Peyer's patch (tissue), 4 donors: Measurements from ENCODE around the gene GOSR2.
"Not testable (repeated sequence)": the region's sequence is repeated elsewhere in the genome, so short reads cannot be mapped to it uniquely, and the experiment has no call there.

Experiments used
- CTCF ChIP-seq, 6 experiments: fragments of 450-650 bp in 4 of 6; fragments of 200-600 bp in 2 of 6; sonication (generic) in 1 of 6; IDR thresholded peaks; one replicate each; pipeline ENCODE4 v1.5.1; 2017 to 2019; ENCODE audit warnings: antibody characterized with exemption in 6 of 6, mild to moderate bottlenecking in 3 of 6, moderate library complexity in 1 of 6
- POLR2A ChIP-seq, 2 donors: fragments of 450-650 bp; IDR thresholded peaks; one replicate each; pipeline ENCODE4 v1.5.1; 2017; ENCODE audit warnings: antibody characterized with exemption in 2 of 2, mild to moderate bottlenecking in 2 of 2, moderate library complexity in 2 of 2

DNA sequence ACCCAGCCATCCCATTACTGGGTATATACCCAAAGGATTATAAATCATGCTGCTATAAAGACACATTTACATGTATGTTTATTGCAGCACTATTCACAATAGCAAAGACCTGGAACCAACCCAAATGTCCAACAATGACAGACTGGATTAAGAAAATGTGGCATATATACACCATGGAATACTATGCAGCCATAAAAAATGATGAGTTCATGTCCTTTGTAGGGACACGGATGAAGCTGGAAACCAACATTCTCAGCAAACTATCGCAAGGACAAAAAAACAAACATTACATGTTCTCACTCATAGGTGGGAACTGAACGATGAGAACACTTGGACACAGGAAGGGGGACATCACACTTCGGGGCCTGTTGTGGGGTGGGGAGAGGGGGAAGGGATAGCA is 998 bp upstream of the GOSR2 start:
- not testable (repeated sequence) for TF ChIP-seq CTCF, POLR2A (IDR thresholded peaks at IDR 0.05)
